ENCODE results near the gene MCF2L2. TPM values are rescaled to one million over a fixed set of nuclear protein-coding genes. Genes with fewer than 3 reads are reported as not detected.

MCF2L2 gene
- total RNA-seq, 1 donor from 2014 or later = 0.84 TPM

GRCh38 chr3:183264268-183264667 lies 164.2 kb downstream of the MCF2L2 start:
- no peak overlapping the region for H3K4me3 ChIP-seq (ENCODE audit: low read depth, low read length)
- H3K27me3 ChIP-seq (ENCODE audit: control insufficient read depth, insufficient read depth, low read length) = no peaks in the 10 kb centered on the region
- no peak for DNase-seq (ENCODE audit: low read depth)
- no peak for TF ChIP-seq CTCF (IDR thresholded peaks at IDR 0.05; ENCODE audit: insufficient read depth, low read length, poor library complexity, severe bottlenecking)
- no peaks in the 10 kb centered on the region for H3K36me3 ChIP-seq (ENCODE audit: control insufficient read depth, insufficient read depth, low read length)

- Histone ChIP-seq H3K36me3 (ENCODE audit: control insufficient read depth, insufficient read depth, low read length) (no peaks in the 10 kb centered on the region), H3K4me3 (ENCODE audit: low read depth, low read length) (no peak overlapping the region), H3K27me3 (ENCODE audit: control insufficient read depth, insufficient read depth, low read length) (no peaks in the 10 kb centered on the region)
- TF ChIP-seq CTCF (IDR thresholded peaks at IDR 0.05; ENCODE audit: insufficient read depth, low read length, poor library complexity, severe bottlenecking) = no peak
- DNase-seq (ENCODE audit: low read depth) = no peak
These were observed 165.5 kb downstream of the MCF2L2 start for GRCh38 chr3:183262875-183263378.

GRCh38 chr3:183261151-183261724 lies 167.2 kb downstream of the MCF2L2 start:
- no peaks in the 10 kb centered on the region for H3K27me3 ChIP-seq (ENCODE audit: control insufficient read depth, insufficient read depth, low read length)
- TF ChIP-seq CTCF (IDR thresholded peaks at IDR 0.05; ENCODE audit: insufficient read depth, low read length, poor library complexity, severe bottlenecking) = no peak
- no peak for DNase-seq (ENCODE audit: low read depth)
- H3K36me3 ChIP-seq (ENCODE audit: control insufficient read depth, insufficient read depth, low read length) = no peaks in the 10 kb centered on the region
- H3K4me3 ChIP-seq (ENCODE audit: low read depth, low read length) = no peak overlapping the region

GRCh38 chr3:183260167-183260904 lies 168.1 kb downstream of the MCF2L2 start:
- no peak for DNase-seq (ENCODE audit: low read depth)
- Histone ChIP-seq H3K27me3 (ENCODE audit: control insufficient read depth, insufficient read depth, low read length) (no peaks in the 10 kb centered on the region), H3K36me3 (ENCODE audit: control insufficient read depth, insufficient read depth, low read length) (no peaks in the 10 kb centered on the region), H3K4me3 (ENCODE audit: low read depth, low read length) (no peak overlapping the region)
- TF ChIP-seq CTCF (IDR thresholded peaks at IDR 0.05; ENCODE audit: insufficient read depth, low read length, poor library complexity, severe bottlenecking) = no peak

- H3K4me3 ChIP-seq (ENCODE audit: low read depth, low read length) = no peak overlapping the region
- no peak for DNase-seq (ENCODE audit: low read depth)
- no peak for TF ChIP-seq CTCF (IDR thresholded peaks at IDR 0.05; ENCODE audit: insufficient read depth, low read length, poor library complexity, severe bottlenecking)
- no peaks in the 10 kb centered on the region for H3K36me3 ChIP-seq (ENCODE audit: control insufficient read depth, insufficient read depth, low read length)
- no peaks in the 10 kb centered on the region for H3K27me3 ChIP-seq (ENCODE audit: control insufficient read depth, insufficient read depth, low read length)
These were observed 168.8 kb downstream of the MCF2L2 start for GRCh38 chr3:183259621-183260020.

All from kidney epithelial cell (primary cell).